ENCODE results near the gene TSEN2. TPM values are rescaled to one million over a fixed set of nuclear protein-coding genes. Genes with fewer than 3 reads are reported as not detected.
"Not testable (repeated sequence)": the region's sequence is repeated elsewhere in the genome, so short reads cannot be mapped to it uniquely, and the experiment has no call there.

Gene TSEN2
- total RNA-seq, 6 donors from 2014 or later = 14.6 to 27.2 (median 20.1) TPM

DNA sequence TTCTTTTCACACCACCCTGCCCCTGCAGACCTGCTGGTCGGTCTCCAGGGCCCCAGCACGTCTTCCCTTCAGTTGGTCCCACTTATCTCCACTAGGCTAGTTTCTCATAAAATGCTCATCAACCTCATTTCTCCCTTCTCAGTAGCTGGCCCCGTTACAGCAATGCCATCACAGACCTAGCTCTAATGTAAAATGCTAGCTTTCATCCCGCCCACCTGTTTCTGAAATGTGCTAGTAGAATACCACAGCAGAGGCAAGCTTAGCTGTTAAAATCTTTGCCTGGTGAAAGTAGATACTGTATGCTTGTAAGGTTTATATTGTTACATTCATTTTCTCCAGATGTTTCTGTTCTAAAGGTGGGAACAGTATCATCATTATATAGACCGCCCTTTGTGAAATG, 47.9 kb downstream of the TSEN2 start:
- Histone ChIP-seq H3K4me3 (no peak overlapping the region), H3K4me1 (no peaks in the 10 kb centered on the region), H3K27me3 (no peaks in the 10 kb centered on the region), H3K36me3 (peaks cover 5 to 41% (median 13%) of the 10 kb centered on the region in 4 donors), H3K9me3 (no peaks in the 10 kb centered on the region), H3K27ac (no peak overlapping the region)
- DNase-seq = no peak
- TF ChIP-seq, protein P1, sequence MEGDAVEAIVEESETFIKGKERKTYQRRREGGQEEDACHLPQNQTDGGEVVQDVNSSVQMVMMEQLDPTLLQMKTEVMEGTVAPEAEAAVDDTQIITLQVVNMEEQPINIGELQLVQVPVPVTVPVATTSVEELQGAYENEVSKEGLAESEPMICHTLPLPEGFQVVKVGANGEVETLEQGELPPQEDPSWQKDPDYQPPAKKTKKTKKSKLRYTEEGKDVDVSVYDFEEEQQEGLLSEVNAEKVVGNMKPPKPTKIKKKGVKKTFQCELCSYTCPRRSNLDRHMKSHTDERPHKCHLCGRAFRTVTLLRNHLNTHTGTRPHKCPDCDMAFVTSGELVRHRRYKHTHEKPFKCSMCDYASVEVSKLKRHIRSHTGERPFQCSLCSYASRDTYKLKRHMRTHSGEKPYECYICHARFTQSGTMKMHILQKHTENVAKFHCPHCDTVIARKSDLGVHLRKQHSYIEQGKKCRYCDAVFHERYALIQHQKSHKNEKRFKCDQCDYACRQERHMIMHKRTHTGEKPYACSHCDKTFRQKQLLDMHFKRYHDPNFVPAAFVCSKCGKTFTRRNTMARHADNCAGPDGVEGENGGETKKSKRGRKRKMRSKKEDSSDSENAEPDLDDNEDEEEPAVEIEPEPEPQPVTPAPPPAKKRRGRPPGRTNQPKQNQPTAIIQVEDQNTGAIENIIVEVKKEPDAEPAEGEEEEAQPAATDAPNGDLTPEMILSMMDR (IDR thresholded peaks at IDR 0.05) = no peak
- TF ChIP-seq POLR2A (IDR thresholded peaks at IDR 0.05) = no peak
- no peak for TF ChIP-seq POLR2AphosphoS5 (IDR thresholded peaks at IDR 0.05)
- no peak for TF ChIP-seq EP300 (IDR thresholded peaks at IDR 0.05)
- ATAC-seq (ENCODE audit: low FRiP score in 2 of 2) = no peak
- 96 to 98% methylated on average over 5 of the region's 5 CpGs for WGBS, 2 donors

DNA sequence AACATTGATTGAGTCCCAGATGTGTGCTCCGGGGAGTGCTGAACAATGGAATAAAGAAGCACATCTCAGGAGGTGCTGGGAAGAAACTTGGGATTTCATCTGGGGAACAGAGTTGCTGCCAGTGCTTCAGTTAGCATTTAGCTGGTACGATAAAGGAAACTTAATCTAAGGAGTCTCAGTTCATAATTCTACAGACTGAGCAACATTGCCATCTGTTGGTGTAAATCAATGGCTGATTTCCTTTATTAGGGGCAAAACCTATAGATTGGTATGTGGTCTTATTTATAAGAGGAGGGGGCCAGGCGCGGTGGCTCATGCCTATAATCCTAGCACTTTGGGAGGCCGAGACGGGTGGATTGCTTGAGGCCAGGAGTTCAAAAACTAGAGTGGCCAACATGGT, 52.1 kb downstream of the TSEN2 start:
- no peak for DNase-seq
- TF ChIP-seq POLR2AphosphoS5 (IDR thresholded peaks at IDR 0.05) (no peak), EP300 (IDR thresholded peaks at IDR 0.05) (no peak), POLR2A (IDR thresholded peaks at IDR 0.05) (no peak)
- TF ChIP-seq, protein P1 (IDR thresholded peaks at IDR 0.05) = no peak
- Histone ChIP-seq H3K4me1 (no peaks in the 10 kb centered on the region), H3K4me3 (no peak overlapping the region), H3K27ac (no peak overlapping the region), H3K9me3 (no peaks in the 10 kb centered on the region), H3K36me3 (peaks cover 0 to 30% (median 6%) of the 10 kb centered on the region in 4 donors), H3K27me3 (no peaks in the 10 kb centered on the region)
- 88 to 94% methylated on average over 6 of the region's 6 CpGs for WGBS, 2 donors
- no peak for ATAC-seq (ENCODE audit: low FRiP score in 2 of 2)

DNA sequence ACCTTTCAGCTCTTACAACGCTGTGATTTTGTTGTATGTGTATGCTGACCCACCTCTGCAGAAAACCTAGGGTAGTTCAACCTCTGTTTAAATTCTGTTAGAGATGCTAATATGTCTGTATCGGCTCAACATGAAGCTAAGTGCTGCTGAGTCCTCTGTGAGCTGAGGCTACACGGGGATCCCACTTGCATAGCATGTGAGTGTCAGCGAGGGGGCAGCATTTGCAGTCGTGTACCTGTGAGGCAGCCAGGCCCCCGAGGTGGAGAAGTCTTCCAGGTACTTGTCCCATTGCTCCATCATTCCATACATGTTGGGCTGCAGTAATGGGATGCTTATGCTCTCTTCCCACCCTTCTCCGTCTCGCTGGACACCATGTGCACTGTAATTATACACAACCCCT, 57.3 kb downstream of the TSEN2 start:
- no peaks in the 10 kb centered on the region for H3K4me1 ChIP-seq
- no peak overlapping the region for H3K4me3 ChIP-seq
- H3K9me3 ChIP-seq = no peaks in the 10 kb centered on the region
- ATAC-seq (ENCODE audit: low FRiP score in 2 of 2) = no peak
- H3K27me3 ChIP-seq = no peaks in the 10 kb centered on the region
- H3K36me3 ChIP-seq = peaks cover 0 to 8% (median 0%) of the 10 kb centered on the region in 4 donors
- DNase-seq = no peak
- no peak overlapping the region for H3K27ac ChIP-seq
- 78 to 93% methylated on average over 5 to 8 of the region's 8 CpGs for WGBS, 2 donors
- TF ChIP-seq, protein P1 (IDR thresholded peaks at IDR 0.05) = no peak
- no peak for TF ChIP-seq POLR2AphosphoS5 (IDR thresholded peaks at IDR 0.05)

DNA sequence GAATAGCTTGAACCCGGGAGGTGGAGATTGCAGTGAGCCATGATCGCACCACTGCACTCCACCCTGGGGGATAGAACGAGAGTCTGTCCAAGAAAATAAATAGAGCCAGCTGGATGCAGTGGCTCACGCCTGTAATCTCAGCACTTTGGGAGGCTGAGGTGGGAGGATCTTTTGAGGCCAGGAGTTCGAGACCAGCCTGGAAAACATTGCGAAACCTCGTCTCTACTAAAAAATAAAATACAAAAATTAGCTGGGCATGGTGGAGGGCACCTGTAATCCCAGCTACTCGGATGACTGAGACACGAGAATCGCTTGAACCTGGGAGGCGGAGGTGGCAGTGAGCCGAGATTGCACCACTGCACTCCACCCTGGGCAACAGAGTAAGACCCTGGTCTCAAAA, 59.2 kb downstream of the TSEN2 start:
- H3K9me3 ChIP-seq; H3K36me3 ChIP-seq; H3K4me1 ChIP-seq; DNase-seq; H3K27ac ChIP-seq; ATAC-seq (ENCODE audit: low FRiP score in 2 of 2); H3K27me3 ChIP-seq; H3K4me3 ChIP-seq: not testable (repeated sequence)
- 87% methylated on average over 12 of the region's 12 CpGs for WGBS, 2 donors

GRCh38 chr3:12544652-12545472, 60.6 kb downstream of the TSEN2 start:
- Histone ChIP-seq H3K4me1 (no peaks in the 10 kb centered on the region), H3K27me3 (no peaks in the 10 kb centered on the region), H3K9me3 (no peaks in the 10 kb centered on the region), H3K36me3 (no peaks in the 10 kb centered on the region), H3K4me3 (peak overlapping the region in 1 of 4 donors; percentile 4), H3K27ac (no peak overlapping the region)
- DNase-seq = no peak
- no peak for ATAC-seq (ENCODE audit: low FRiP score in 2 of 2)
- WGBS, 2 donors = 67 to 79% methylated on average over 11 of the region's 11 CpGs
- TF ChIP-seq POLR2AphosphoS5 (IDR thresholded peaks at IDR 0.05) = no peak

DNA sequence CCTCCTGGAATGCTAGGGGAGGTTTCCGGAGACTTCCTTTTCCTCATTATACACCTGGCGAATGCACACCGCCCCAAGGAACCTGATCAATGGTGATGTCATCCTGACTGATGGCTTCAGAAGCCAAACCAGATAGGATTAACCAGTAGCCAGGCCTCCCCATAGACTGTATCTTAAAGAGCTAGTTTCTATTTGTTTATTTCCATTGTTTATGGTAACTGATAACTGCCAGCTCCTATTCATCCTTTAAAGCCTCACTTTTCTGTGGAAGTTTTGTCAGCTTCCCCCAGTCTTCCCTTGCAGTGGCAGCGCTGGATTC, 61.2 kb downstream of the TSEN2 start, which contains the start of gene MKRN2OS:
Gene MKRN2OS, minus strand, starts transcription at position 27 of the 319 bp plus-strand sequence. CDS start 35 bp downstream, outside the sequence.
- Histone ChIP-seq H3K4me1 (no peaks in the 10 kb centered on the region), H3K4me3 (peak within 1 kb of the TSS in 1 of 4 donors; percentile 4), H3K27ac (no peak within 1 kb of the TSS), H3K27me3 (no peaks in the 10 kb centered on the region), H3K36me3 (no peaks in the 10 kb centered on the region), H3K9me3 (no peaks in the 10 kb centered on the region)
- WGBS, 2 donors = 54 to 62% methylated on average over 4 of the region's 4 CpGs
- DNase-seq = no peak
- TF ChIP-seq, protein P1 (IDR thresholded peaks at IDR 0.05) = no peak
- no peak for TF ChIP-seq EP300 (IDR thresholded peaks at IDR 0.05)
- TF ChIP-seq POLR2AphosphoS5 (IDR thresholded peaks at IDR 0.05) = no peak
- TF ChIP-seq POLR2A (IDR thresholded peaks at IDR 0.05) = peak in 1 of 4 donors; percentile 14
- peak in 1 of 2 donors; percentile 75 for ATAC-seq (ENCODE audit: low FRiP score in 2 of 2)
